Measurements from ENCODE around the gene CRYBG3.

Gene CRYBG3

DNA sequence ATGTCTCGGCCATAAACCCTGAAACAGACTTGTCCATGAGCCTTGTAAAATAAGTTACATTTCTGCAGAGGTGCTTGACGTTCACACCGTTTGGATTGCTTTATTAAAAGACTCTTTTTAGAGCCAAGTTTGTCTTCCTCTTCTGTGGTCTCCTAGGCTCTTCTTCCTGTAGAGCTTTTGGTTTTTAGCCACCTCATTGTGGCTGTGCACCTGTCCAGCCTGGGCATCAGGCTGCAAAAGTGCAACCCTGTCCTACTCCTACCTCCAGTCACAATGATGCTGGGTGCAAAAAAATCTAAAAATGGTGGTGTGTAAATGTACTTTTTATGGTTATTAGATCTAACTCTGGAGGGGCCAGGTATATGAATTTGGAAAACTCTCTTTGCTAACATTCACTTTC lies 153.2 kb downstream of the CRYBG3 start:
- no peak for DNase-seq (ENCODE audit: low spot score)

DNA sequence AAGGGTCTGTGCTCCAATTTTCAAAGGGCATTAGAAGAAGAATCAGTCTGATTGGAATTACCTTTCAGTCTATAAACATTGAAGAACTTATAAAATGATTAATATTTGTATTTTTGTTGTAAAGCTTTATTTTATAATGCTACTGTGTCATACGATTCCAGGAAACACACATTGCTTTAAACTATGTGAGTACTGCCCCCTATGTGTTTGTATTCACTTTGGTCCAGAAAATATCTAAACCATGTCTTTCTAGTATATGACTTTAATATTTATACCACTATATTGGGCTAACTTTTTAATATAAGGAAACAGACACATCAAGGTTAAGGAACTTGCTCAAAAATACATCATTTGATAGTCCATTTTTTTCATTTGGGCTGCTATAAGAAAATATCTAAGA lies 153.7 kb downstream of the CRYBG3 start:
- DNase-seq (ENCODE audit: low spot score) = no peak

DNA sequence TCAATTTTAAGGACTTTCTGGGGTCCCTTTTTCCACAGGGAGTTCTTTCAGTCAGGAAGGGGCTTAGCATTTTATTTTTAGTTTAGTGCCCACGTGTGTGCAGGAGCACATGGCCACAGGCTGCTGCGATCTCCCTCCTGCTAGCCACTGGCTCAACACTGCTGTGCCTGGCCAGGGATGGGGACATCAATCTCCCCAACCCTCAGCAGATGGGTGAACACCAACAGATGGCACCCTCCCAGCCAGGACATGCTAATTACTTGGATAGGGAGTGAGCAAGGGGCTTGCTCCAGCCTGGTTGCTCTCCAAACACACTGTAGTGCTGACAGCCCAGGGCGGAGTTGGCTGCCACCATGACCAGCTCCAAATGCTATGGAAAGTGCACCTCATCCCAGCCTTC lies 157.8 kb downstream of the CRYBG3 start:
- no peak for DNase-seq (ENCODE audit: low spot score)

DNA sequence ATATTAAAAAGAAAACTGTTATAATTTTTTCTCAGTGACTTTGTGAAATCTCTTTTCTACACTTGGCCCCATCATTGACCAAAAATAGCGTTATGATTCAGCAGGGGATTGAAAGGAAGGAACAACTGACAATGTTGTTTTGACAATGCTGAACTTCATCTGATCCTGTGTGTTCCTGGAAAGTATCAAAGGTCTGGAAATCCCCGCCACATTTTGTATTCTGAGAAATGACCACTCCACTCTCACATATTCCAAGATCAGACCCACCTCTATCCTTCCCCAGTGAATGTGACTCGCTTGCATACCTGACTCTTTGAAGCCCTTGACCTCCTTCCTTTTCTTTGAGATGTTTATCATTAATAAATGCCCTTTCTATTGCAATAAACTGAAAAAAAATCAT lies 160.1 kb downstream of the CRYBG3 start:
- DNase-seq (ENCODE audit: low spot score) = no peak

DNA sequence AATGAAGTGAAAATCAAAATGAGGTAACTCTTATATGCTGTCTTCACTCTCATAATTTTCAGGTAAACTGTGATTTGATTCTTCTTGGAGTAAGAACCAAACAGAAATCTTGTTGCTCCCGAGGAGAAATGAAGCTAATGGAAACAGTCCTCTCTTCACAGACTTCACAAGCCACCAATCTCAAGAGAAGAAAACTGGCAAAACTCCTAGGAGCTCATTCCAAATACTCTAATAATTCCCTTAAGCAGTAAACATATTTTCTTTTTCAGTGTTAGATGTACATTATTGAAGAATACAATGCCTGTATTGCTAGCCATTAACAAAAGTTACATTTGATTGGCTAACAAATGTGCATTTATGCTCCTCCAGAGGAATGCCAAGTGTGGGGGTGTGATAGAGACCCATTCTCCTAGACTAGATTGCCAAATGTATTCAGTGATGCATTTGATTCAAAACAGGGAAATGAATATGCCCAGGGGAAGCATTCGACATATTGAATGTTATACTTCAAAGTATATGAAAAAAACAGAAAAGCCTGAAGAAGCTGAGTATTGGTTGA lies 162.2 kb downstream of the CRYBG3 start:
- DNase-seq (ENCODE audit: low spot score) = no peak

DNA sequence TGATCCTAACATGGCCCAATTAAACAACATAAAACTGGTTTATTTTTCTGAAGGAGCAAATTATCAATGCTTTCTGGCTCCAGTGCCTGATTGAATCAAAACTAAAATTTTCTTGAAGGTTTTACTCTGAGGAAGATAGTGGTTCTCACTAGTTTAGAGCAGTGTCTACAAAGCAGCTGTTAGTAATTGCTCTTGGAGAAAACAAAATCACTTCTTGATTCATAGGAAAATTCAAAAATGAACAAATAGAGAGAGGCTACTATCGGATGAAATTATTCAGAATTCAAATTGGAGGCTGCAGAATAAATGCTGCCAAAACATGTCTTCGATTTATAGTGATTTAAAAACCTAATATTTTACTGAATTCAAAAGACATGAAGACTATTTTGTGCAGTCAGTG lies 165.5 kb downstream of the CRYBG3 start:
- no peak for DNase-seq (ENCODE audit: low spot score)

DNA sequence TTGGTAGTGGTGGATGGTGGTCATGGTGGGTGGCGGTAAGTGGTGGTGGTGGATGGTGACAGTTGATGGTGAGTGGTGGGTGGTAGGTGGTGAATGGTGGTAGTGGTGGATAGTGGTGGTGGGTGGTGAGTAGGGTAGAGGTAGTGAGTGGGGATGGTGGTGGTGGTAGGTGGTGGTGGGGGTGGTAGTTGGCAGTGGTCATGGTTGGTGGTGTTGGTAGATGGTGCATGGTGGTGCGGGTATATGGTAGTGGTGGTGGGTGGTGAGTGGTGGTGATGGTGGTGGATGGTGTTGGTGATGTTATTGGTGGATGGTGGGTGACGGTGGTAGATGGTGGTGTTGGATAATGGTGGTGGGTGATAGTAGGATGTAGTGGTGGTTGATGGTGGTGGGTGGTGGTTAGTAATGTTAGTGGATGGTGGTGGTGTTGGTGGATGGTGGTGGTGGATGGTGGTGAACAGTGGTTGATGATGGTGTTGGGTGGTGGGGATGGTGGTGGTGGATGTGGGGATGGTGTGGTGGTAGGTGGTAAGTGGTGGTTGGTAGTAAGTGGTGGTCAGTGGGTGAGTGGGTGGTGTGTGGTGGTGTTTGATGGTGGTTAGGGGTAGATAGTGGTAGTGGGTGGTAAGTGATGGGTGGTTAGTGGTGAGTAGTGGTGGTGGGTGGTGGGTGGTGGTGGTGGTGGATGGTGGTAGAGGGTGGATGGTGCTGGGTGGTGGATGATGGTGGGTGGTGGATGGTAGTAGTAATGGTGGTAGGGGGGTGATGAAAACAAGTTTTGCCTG lies 167.2 kb downstream of the CRYBG3 start:
- DNase-seq (ENCODE audit: low spot score) = no peak

DNA sequence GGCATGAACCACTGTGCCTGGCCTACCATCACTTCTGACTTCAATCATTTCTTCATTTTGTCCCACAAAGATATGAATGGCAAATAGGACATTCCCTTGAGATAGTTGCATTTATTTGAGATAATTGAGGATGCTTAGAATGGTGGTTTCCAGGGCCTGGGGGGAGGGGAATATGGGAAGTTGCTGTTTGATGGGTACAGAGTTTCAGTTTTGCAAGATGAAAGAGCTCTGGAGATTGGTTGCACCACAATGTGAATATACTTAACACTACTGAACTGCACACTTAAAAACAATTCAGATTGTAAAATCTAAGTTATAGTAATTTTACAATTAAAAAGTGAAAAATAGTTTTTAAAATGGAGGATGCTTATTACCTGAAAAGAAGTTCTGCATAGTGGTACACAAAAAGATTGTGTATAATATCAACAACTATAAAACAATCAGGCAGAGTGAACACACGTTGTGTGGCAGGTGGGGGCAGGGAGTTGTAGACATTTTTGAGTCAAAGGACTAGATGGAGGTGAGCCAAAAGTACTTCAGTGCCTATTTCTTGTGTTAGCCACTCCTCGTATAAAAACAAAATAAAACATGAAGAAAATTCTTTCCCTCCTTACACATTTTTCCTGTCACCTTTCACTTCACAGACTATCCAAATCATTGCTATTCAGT lies 168.9 kb downstream of the CRYBG3 start:
- no peak for DNase-seq (ENCODE audit: low spot score)

DNA sequence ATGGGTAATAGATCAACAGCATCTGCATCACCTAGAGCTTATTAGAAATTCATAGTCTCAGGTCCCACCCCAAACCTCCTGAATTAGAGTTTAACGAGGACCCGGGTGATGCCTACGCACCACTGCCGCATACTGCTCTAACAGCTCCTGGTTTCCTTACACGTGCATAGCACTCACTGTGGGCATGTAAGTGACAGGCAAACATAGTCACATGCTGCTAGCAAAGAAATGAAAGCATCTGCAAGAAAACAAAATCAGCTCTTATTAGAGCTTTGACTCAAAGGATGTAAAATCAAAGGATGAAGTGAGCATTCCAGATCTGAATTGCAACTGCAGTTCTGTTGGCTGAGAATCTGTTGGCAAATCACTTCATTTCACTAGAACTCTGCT lies 169.5 kb downstream of the CRYBG3 start:
- no peak for DNase-seq (ENCODE audit: low spot score)

DNA sequence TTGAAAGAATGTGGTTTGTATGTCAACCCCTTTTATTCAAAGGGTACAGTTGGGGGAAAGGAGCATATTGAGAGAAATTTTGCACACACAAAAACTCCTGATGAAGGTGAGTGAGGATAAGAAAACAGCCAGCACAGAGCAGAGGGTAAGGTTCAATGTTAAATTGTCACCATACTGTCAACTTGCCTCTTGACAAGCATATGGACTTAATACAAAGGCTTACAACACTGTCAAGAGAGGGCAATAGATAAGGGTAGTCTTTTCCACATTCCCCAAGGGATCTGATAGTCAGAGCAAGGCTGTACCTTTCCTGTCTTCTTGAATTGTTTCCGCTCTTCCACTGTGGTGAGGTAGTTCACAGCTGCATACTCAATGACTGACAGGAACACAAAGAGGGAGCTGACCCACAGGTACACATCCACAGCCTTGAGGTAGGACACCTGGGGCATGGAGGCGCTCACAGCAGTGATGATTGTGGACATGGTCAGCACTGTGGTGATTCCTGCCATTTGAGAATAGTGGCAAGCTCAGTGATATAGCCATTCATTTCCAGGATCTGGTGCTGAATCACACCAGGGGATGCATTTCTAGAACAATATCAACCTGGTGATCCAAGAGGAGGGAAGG lies 170.8 kb downstream of the CRYBG3 start:
- DNase-seq (ENCODE audit: low spot score) = no peak

DNA sequence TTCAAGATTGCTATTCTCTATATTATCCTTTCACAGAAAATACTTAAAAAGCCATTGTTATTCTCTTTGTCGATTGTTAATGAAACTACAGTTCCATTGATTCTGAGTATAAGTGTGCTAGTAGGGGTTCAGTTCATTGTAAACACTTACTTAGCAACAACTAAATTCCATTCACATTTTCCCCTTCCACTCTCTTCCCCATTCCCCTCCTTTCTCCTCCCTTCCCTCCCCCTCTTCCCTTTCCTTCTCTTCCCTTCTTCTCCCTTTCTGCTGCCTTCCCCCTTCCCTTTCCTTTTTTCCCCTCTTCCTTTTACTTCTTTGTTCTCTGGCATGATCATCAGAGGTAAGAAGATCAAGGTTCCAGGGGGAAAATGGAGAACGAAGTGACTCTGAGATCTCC lies 171.7 kb downstream of the CRYBG3 start:
- DNase-seq (ENCODE audit: low spot score) = no peak

DNA sequence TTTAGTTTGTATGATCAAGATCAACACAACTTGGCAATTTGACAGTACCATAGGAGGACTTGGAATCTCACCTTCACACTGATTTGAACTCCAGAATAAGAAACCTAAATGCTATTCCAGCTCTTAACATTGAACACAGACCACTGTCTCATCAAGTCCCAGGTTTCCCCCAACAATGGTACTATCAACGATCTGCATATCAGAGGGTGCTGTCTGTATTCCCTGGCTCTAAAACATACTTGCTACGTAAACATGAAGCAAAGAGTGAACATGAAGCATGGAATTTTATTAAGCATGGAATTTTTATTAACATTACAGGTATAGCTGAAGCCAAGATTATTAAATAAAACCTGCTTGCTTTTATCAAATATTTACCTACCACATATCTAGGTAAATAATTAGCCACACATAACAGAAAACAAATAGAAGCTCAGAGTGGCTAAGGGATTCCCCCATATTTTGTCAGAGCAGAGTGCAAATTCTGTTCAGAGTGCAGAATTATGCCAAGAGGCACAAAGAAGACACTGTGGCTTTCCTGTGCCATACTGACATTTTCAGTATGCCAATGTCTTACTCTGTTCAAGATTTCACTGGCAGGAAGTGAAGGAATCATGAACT lies 172.6 kb downstream of the CRYBG3 start:
- DNase-seq (ENCODE audit: low spot score) = no peak
